ENCODE measurements around the gene PLAGL1.

PLAGL1 gene

GRCh38 chr6:143965503-143966171 lies 42.4 kb downstream of the PLAGL1 start:
- DNase-seq (ENCODE audit: low read depth) = no peak

- DNase-seq (ENCODE audit: low read depth) = no peak
These were observed 43.4 kb downstream of the PLAGL1 start for GRCh38 chr6:143964674-143965081.

GRCh38 chr6:143963158-143963919 lies 44.7 kb downstream of the PLAGL1 start:
- no peak for DNase-seq (ENCODE audit: low read depth)

GRCh38 chr6:143961886-143962878 lies 45.9 kb downstream of the PLAGL1 start:
- no peak for DNase-seq (ENCODE audit: low read depth)

GRCh38 chr6:143961066-143961465 lies 47.0 kb downstream of the PLAGL1 start:
- no peak for DNase-seq (ENCODE audit: low read depth)

- DNase-seq (ENCODE audit: low read depth) = no peak
These were observed 48.1 kb downstream of the PLAGL1 start for GRCh38 chr6:143959927-143960326.

GRCh38 chr6:143958839-143959399 lies 49.1 kb downstream of the PLAGL1 start:
- DNase-seq (ENCODE audit: low read depth) = no peak

GRCh38 chr6:143957679-143958274 lies 50.3 kb downstream of the PLAGL1 start:
- DNase-seq (ENCODE audit: low read depth) = no peak

GRCh38 chr6:143955971-143956370 lies 52.1 kb downstream of the PLAGL1 start:
- DNase-seq (ENCODE audit: low read depth) = no peak

- no peak for DNase-seq (ENCODE audit: low read depth)
These were observed 54.1 kb downstream of the PLAGL1 start for GRCh38 chr6:143953922-143954321.

- DNase-seq (ENCODE audit: low read depth) = no peak
These were observed 54.9 kb downstream of the PLAGL1 start for GRCh38 chr6:143952947-143953701.

GRCh38 chr6:143952060-143952778 lies 55.8 kb downstream of the PLAGL1 start:
- DNase-seq (ENCODE audit: low read depth) = no peak

- no peak for DNase-seq (ENCODE audit: low read depth)
These were observed 57.2 kb downstream of the PLAGL1 start for GRCh38 chr6:143950875-143951274.

- DNase-seq (ENCODE audit: low read depth) = no peak
These were observed 58.1 kb downstream of the PLAGL1 start for GRCh38 chr6:143949962-143950361.

- DNase-seq (ENCODE audit: low read depth) = no peak
These were observed 58.5 kb downstream of the PLAGL1 start for GRCh38 chr6:143949535-143949934.

- DNase-seq (ENCODE audit: low read depth) = no peak
These were observed 59.9 kb downstream of the PLAGL1 start for GRCh38 chr6:143948208-143948607.

- DNase-seq (ENCODE audit: low read depth) = peak; percentile 21
These were observed 66.0 kb downstream of the PLAGL1 start for GRCh38 chr6:143941852-143942627.

- DNase-seq (ENCODE audit: low read depth) = peak; percentile 27
These were observed 68.0 kb downstream of the PLAGL1 start for GRCh38 chr6:143940011-143940597.

GRCh38 chr6:143939364-143939763 lies 68.7 kb downstream of the PLAGL1 start:
- no peak for DNase-seq (ENCODE audit: low read depth)
